IPS-18c (cell line): ENCODE data around the gene ATP10D.

Experiments used
- H3K4me3 ChIP-seq: 2 replicates; pipeline ENCODE4 v1.7.0; 2013; ENCODE audit warnings: low read depth, mild to moderate bottlenecking, low read length, moderate library complexity; ENCODE audit not compliant: insufficient read depth
- H3K9me3 ChIP-seq: one replicate; pipeline ENCODE4 v1.6.1; 2013; ENCODE audit warnings: mild to moderate bottlenecking, low read length, moderate library complexity; ENCODE audit not compliant: control insufficient read depth, insufficient read depth

The ATP10D gene

DNA sequence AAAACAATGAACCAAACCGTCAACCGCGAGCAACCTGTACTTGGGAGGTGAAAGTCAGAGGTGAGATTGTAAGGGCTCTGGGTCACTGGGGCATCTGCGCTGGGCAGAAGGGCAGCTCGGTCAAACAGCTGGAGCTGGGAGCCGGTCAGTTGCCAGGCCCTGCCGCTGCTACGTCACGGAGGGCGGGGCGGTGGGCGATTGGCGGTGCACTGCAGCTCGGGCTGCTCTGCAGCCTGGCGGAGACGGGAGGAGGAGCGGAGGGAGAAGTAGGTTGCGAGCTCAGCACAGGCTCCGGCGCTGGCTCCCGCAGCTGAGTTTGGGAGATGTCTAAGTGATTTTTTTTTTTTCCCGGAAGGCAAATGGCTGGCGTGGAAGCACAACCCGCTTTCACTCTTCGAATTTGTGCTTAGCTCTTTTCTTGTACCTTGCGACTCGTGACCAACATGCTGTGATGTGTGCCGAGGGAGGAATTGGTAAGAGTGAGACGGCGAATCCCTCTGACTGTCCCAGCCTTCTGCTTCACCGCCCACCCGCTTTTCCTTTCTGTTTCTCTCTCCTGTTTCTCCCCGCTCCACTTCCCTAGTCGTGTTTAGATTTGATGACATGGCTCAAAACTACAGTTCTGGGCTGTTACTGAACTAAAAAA is at the start of gene ATP10D:
TSS of gene ATP10D (plus strand) at position 229 of the 646 bp plus-strand sequence. CDS start 27,266 bp downstream, outside the sequence.
- peak within 1 kb of the TSS; percentile 69 for H3K4me3 ChIP-seq
- H3K9me3 ChIP-seq = peaks cover 2% of the 10 kb centered on the region

DNA sequence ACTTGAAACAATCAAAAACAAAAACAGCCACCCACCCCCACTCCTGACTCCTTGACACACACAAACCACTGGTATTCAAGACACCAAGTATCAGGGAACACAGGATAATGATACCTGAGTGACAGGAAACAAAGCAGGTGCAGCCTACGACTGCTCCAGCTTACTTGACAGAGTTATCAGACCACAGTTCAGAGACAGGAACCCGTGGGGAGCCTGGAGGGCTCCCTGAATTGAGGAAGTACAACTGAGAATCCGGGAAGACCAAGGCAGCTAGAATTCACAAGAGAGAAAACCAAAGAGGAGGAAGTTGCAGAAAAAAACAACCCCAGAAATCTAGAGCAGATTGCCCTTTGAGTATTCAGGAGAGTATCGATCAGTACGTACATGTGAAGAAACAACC is 42.1 kb upstream of the ATP10D start:
- no peak overlapping the region for H3K4me3 ChIP-seq
- H3K9me3 ChIP-seq = no peaks in the 10 kb centered on the region

DNA sequence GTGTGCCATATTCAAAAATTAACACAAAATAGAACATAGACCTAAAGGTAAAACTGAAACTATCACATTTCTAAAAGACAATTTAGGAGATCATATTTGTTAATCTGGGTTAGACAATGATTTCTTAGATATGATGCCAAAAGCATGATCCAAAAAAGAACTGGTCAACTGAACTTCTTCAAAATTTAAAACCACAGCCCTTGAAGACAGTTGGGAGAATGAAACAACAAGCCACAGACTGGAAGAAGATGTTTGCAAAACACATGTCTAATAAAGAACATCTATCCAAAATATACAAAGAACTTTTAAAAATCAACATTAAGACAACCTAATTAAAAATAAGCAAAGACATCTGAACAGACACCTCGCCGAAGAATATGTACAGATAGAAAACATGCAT is 41.0 kb upstream of the ATP10D start:
- Histone ChIP-seq H3K4me3 (no peak overlapping the region), H3K9me3 (no peaks in the 10 kb centered on the region)

DNA sequence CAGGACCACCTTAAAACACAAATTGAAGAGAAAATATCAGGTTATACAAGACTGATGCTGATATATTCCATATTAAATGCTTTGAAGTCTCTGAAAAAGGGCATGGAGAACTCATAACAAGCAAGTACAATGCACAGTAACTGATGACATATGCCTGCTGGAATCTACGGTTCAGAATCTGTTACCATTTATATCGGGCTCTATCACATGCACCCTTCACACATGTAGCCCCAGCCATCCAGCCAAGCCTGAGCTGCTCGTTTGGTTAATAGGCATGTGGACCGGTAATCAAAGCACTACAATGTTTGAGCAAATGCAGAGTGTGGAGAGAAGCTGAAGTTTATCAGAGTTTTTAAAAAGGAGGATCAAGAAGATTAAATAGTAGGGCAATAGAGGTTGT is 33.4 kb upstream of the ATP10D start:
- Histone ChIP-seq H3K9me3 (no peaks in the 10 kb centered on the region), H3K4me3 (no peak overlapping the region)

DNA sequence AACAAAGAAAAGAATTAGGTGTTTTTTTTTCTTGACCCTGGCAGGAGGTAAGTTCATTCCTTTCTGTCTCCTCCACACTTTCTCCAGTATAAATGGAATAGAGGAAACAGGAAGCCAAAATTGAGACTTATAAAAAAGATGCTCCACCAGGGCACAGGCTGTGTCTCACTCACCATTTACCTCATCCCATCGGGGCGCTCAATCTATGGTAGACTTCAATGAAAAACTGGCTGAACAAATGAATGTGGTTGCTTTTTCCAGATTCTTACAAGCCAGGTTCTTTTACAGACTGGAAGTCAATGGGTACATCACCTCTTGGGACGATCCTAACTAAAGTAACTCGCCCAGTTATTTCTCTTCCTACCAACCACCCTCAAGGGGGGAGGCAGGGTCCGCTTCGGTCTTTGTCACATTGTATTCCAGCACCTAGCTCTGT is 22.3 kb upstream of the ATP10D start:
- peak overlapping the region; percentile 67 for H3K4me3 ChIP-seq
- H3K9me3 ChIP-seq = no peaks in the 10 kb centered on the region

DNA sequence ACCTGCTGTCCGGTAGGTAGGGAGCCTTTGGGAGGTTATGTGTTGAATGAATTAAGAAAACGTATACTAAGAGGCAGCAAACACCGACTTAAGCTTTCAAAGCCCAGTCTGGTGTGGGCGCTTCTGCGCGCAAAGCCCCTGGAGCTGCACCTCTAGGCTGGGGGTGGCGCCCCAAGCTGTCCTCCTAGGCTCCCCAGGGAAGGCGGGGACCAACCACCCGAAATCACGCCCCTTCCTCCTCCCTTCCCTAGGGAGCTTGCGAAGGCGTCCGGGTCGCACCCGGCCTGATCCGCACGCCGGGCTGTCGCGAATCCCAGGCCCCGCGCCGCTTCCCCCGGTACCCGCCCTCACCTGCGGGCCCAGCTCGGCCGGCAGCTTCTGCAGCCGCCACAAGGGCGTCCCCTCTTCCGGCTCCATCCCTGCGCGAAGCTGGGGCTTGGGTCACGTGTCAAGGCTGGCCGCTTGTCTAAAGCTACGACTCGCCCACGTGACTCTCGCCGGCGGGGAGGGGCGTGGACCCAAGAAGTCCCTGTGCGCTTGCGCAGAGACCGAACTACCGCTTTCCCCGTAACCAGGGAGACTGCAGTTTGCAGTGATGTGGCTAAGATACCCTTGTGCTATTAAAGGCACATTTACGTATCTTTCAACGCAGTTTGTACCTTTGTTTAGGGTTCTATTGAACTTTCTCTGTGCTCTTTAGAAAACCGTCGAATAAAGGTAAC is 21.7 kb upstream of the ATP10D start, which contains the start of gene COMMD8:
TSS of gene COMMD8 (minus strand) at position 468 of the 722 bp plus-strand sequence. CDS start at position 417, 51 bp downstream.
- Histone ChIP-seq H3K4me3 (peak within 1 kb of the TSS; percentile 67), H3K9me3 (no peaks in the 10 kb centered on the region)

DNA sequence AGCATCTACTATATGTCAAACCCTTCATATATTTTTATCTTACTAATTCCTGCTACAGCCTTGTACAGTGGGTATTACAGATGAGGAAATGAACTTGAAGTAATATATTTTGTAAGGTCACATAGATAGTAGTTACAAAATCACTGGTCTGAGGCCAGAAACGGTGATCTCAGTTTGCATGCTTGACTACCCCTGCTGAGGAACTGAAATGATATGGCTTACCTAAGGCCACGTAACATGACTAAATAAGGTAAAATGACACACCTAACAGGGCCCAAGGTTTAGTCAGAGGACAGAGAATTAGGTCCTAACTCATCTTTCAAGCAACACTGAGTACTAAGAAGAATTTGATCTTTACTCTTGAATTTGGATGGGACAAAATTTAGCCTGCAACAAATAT is 20.1 kb upstream of the ATP10D start:
- H3K4me3 ChIP-seq = no peak overlapping the region
- no peaks in the 10 kb centered on the region for H3K9me3 ChIP-seq

DNA sequence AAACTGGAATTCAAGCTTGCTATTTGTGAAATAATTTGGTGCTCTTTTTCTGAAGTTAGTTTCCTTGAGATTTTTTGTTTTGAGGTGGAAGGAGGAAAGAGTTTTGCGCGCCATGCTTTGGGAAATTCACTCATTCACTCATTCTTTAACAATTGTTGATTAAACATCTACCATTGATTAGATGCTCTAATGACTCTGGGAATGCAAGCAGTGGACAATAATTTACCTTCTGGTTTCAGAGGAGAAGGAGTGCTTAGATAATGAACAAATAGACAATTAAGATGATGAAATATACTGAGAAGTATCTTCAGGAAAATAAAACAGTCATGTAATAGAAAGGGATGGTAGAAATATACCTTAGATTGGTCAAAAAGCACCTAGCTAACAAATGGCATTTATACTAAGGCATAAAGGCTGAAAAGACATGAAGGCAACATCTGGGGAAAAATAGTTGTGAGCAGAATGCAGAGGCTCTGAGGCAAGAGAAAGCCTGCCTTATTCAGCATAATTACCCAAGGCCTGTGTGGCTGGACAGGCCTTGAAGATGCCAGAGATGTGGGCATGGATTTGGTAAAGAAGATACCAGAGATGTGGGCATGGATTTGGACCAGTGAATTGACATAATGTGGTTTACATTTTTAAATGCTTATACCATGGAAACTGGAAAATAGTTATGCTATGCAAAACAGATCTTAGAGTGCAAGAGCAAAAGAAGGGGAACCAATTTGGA is 18.9 kb upstream of the ATP10D start:
- H3K9me3 ChIP-seq = no peaks in the 10 kb centered on the region
- H3K4me3 ChIP-seq = no peak overlapping the region

DNA sequence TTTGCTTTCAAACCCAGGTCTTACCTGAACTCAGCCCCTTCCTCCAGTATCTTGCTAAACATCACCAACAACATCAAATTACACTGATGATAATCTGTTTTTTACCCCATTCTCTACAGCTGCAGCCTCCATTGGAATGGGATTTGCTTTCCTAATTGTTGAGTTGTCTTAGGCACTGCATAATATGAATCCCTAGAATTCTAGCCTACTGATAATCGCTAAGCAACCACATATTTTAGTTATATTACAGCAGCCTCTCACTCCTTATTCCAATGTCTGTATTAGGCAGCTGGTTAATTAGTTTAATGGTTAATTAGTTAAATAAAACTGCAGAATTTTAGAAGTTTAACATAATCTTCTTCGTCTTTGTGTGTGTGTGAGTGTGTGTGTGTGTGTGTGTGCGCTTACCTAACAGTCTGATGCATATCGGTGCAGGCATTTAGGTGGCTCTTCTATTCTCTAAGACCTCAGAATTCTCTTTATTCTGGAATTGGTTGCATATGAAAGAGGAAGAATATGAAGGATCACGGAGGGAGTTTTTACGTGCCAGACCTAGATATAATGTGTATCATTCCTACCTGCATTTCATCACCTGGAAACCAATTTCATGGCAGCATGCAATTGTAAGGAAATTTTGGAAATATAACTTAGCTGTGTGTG is 16.2 kb upstream of the ATP10D start:
- Histone ChIP-seq H3K4me3 (no peak overlapping the region), H3K9me3 (no peaks in the 10 kb centered on the region)

DNA sequence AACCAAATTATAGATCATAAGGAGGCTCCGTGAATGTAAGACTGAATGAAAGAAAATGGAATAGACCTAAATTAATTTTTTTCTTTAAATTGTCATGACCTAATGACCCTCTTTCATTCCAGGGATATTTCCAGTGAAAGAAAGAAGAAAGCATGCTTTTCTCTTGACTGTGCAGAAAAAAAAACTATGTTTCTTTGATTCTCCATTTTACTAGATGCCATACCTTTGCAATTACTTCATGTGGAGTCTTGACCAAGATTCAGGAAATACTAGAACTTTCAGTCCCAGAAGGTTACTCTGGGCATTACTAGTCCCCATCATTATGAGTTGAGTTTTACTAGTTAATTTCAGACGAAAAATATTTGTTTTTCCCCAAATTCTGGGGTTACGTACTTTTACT is 15.1 kb upstream of the ATP10D start:
- no peak overlapping the region for H3K4me3 ChIP-seq
- no peaks in the 10 kb centered on the region for H3K9me3 ChIP-seq

DNA sequence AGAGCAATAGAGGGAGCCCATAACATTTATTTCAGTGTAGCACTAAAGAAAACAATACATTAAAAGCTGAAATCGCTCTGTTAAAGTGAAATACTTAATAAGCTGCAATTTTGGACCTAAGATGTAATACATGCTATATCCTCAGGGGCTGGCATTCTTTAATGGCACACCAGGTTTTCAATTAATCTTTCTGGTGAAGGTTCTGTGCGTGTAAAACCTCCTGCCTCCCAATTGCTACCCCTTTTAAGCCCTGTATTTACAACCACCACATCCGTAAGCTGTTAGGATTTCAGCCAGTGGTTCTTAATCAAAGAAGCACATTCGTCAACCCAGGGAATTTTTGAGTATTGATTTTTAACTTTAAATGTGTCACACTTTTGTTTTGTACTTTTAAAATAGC is 14.0 kb upstream of the ATP10D start:
- no peaks in the 10 kb centered on the region for H3K9me3 ChIP-seq
- H3K4me3 ChIP-seq = no peak overlapping the region

DNA sequence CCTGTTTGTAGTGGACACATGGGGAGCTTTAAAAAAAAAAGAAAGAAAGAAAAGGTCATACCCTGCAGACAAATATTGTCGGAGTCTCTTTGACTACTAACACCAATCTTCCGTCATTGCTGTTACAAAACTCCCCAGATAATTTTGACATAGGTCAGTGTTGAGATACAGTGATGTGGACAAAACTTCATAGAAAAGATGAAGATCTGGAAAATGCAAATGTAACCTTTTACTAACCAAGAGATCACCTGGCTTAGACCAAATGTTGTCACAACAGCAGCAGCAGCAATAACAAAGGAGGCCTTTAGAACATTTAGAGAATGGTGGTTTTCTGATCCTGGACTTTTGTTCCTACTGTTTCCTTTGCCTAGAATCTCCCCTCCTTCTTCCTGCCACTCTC is 13.5 kb upstream of the ATP10D start:
- H3K4me3 ChIP-seq = no peak overlapping the region

DNA sequence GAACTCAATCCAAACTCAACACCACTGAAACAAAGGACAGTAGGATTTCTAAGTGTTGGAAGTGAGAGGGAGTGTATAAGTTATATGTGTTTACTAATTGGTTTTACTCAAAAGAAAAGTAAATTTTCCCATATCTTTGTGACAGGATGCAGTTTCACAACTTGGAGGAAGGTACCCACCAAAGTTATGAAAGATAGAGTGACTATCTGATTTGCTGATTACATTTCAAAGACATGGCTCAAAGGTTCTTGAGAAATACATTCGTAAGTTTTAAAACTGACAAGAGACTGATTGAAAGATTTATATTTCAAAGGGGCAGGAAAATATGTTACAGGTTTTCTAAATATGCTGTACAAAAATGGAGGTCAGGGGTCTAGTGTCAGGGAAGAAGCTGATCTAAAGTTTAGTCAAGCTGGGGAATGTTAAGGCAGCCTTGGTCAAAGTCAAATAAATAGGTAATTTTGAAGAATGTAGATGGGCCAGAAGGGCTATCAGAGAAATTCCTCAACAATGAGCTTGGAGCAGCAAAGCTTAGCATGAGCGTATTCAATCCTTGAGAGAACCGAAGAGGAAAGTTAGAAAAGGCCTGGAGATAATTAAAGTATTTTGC is 11.8 kb upstream of the ATP10D start:
- H3K4me3 ChIP-seq = no peak overlapping the region

More for the DNA sequence above, 13.5 kb upstream of the ATP10D start:
- no peaks in the 10 kb centered on the region for H3K9me3 ChIP-seq

DNA sequence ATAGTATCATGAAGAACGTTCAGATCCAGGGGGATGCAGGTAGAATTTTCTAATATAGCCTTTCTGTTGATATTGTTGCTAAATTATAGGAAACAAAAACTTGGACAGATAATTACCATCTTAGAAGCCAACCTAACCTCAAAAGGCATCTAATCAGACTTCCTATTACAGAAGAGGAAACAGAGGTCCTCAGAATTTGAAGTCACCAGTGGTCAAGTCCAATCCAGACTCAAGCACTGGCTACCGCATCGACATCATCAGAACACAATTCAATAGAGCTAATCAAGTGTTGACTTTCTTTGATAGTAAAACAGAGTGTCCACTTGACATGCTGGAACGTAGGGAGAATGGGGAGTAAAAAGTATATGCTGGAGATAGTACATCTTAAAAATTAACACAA is 10.3 kb upstream of the ATP10D start:
- Histone ChIP-seq H3K4me3 (no peak overlapping the region), H3K9me3 (no peaks in the 10 kb centered on the region)

More for the DNA sequence above, 11.8 kb upstream of the ATP10D start:
- H3K9me3 ChIP-seq = no peaks in the 10 kb centered on the region

DNA sequence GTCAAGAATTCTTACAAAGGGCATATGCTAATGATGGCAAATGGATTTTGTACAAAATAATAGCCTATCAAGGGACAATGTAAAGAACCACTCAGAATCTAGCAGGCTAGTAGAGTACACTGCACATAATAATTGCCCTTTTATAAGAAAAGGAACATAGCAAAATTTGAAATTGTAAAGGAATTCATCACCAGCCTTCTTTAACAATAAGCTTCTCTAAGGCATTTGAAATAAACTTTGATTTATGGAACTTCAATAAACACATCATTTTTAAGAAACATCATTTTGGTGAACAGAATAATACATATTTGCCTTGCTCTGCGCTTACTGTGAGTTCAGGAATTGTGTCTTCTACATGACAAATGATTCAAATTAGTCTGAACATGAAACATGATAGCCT is 9.7 kb upstream of the ATP10D start:
- H3K4me3 ChIP-seq = no peak overlapping the region
- no peaks in the 10 kb centered on the region for H3K9me3 ChIP-seq

DNA sequence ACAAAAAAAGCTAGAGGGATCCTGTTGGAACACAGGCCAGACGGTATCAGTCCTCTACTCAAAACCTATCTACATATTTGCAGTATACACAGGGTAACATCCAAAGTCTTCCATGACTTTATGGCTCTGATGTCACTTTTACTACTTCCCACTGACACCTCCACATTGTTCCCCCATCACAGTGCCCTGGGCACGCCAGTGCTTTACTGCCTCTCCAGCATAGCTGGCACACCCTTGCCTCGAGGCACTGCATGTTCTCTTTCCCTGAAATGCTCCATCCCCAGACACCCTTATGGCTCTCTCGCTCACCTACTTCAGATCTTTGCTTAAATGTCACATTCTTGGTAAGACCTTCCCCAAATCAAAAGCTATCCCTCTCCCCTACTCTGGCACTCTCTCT is 6.3 kb upstream of the ATP10D start:
- Histone ChIP-seq H3K4me3 (no peak overlapping the region), H3K9me3 (no peaks in the 10 kb centered on the region)

DNA sequence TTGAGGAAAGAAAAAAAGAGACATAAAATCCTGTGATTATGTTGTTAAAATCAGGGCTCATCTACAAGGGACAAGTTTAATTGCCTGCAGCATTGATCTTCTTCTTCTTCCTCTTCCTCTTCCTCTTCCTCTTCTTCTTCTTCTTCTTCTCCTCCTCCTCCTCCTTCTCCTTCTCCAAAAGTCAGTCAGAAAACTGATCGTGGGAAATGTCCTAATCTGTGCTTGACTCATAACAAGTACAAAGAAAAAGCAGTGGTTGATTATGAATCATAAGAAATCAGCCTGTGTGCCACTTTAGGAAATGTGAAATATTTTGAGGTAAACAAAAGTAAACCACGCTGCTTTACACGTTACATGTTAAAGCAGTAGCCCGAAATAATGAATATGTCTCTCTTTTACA is 2.7 kb upstream of the ATP10D start:
- H3K4me3 ChIP-seq = no peak overlapping the region
- H3K9me3 ChIP-seq = peaks cover 2% of the 10 kb centered on the region
